Heart right ventricle (tissue), 16 donors: ENCODE results near the gene KRT6C. TPM values are rescaled to one million over a fixed set of nuclear protein-coding genes. Genes with fewer than 3 reads are reported as not detected.

Source experiments
- ATAC-seq, 8 donors: fragments of 200-7000 bp; cut with Tn5 transposase; one replicate each; pipeline ENCODE4 v1.9.1; 2020; ENCODE audit warnings: mild to moderate bottlenecking in 8 of 8, moderate library complexity in 8 of 8, moderate number of reproducible peaks in 1 of 8
- DNase-seq, 2 donors: peaks; one replicate each; pipeline ENCODE4 v3.0.0-alpha.2; 2020
- H3K27ac ChIP-seq, 10 donors: fragments of 200-600 bp; sonication (generic) in 2 of 10; one replicate each; pipeline versions ENCODE4 v1.5.0 to v1.8.0; 2020 to 2022; ENCODE audit warnings: mild to moderate bottlenecking in 3 of 10
- H3K27me3 ChIP-seq, 7 donors: fragments of 200-600 bp; one replicate each; pipeline ENCODE4 v1.8.0; 2021 to 2022; ENCODE audit warnings: mild to moderate bottlenecking in 2 of 7
- H3K36me3 ChIP-seq, 9 donors: fragments of 200-600 bp; sonication (generic) in 1 of 9; one replicate each; pipeline versions ENCODE4 v1.5.0 to v1.8.0; 2020 to 2022; ENCODE audit warnings: mild to moderate bottlenecking in 2 of 9
- H3K4me1 ChIP-seq, 9 donors: fragments of 200-600 bp; sonication (generic) in 1 of 9; one replicate each; pipeline versions ENCODE4 v1.5.0 to v1.8.0; 2020 to 2022; ENCODE audit warnings: mild to moderate bottlenecking in 4 of 9
- H3K4me3 ChIP-seq, 10 donors: fragments of 200-600 bp; sonication (generic) in 2 of 10; one replicate each; pipeline versions ENCODE4 v1.5.0 to v1.8.0; 2020 to 2022; ENCODE audit warnings: mild to moderate bottlenecking in 7 of 10, moderate library complexity in 2 of 10
- H3K9me3 ChIP-seq, 11 donors: fragments of 200-600 bp in 10 of 11; sonication (generic) in 2 of 11; one replicate each; pipeline versions ENCODE4 v1.5.0 to v1.8.0; 2013 to 2022; ENCODE audit warnings: mild to moderate bottlenecking in 2 of 11, control low read depth in 1 of 11, moderate library complexity in 1 of 11
- CTCF ChIP-seq, 9 donors: fragments of 200-600 bp; sonication (generic) in 2 of 9; IDR thresholded peaks; one replicate each; pipeline versions ENCODE4 v1.5.0 to v1.8.0; 2021 to 2022; ENCODE audit warnings: antibody characterized with exemption in 9 of 9, mild to moderate bottlenecking in 5 of 9, moderate library complexity in 1 of 9
- WGBS, 2 donors: extraction: QIAGEN DNeasy Blood & Tissue Kit; methylation state at CpG; one replicate each; pipeline ENCODE4 v1.1.7; 2013; ENCODE audit warnings: inconsistent platforms in 1 of 2; 5-methylcytosine and 5-hydroxymethylcytosine counted together
- intact Hi-C, 10 donors: fragments of 100-400 bp; cut with DNase I; formaldehyde crosslinking; loops; one replicate each; pipeline versions ENCODE4 v1.11.1 to v1.14.2; 2022
- polyA plus RNA-seq, 2 donors: library from polyadenylated mRNA; stranded (reverse); fragments of 200-250 nt; gene quantifications; one replicate each; pipeline ENCODE4 v1.2.3, GENCODE V29; 2013
- total RNA-seq, 10 donors: library from RNA; stranded (reverse); fragmentation: NEBNext Ultra II Directional in 3 of 10; extraction: Animal tissue kit (Norgen Biotek cat#: 25700) in 3 of 10; gene quantifications; one replicate each; pipeline versions ENCODE4 v1.2.1 to v1.2.4, GENCODE V29; 2021 to 2023
- donor health status: Arrhythmogenic right ventricular cardiomyopathy.
- donor health status: ischemic (EF 13 %, LVEDD 7.1; RV severe dilation, severe dysfunction).
- donor health status: healthy with polysubstance abuse.
- donor health status: DM: no; HTN: yes; CAD: no.
- donor health status: DM: no; HTN: no; CAD: no.
- donor health status: ischemic (EF 25% LVEDD 6.9; RV normal size, moderate dysfunction).
- donor health status: ischemic (EF 25% LVEDD 5.7; RV mildly dilated, moderate dysfunction).
- donor health status: healthy.
- donor health status: DM: yes; HTN: yes; CAD: no.
- donor health status: Ischemic cardiomyopathy.
- donor health status: ischemic (EF 35%, LVEDD 5.7; RV mildly dilated, moderate dysfunction).
- donor health status: nonischemic (EF 11% LVEDD 7.7; RV severe dilation, severe dysfunction).
- donor health status: DM: yes; HTN: yes; CAD: no.
- donor health status: PGD.
- donor health status: ischemic (EF 29% LVEDD 5.4; RV normal size, mild dysfunction).
- donor health status: nonischemic (EF 23%, LVEDD 6.1; RV moderate dilation, normal function).

Gene KRT6C
- total and polyA plus RNA-seq, 12 donors = 0.06 TPM; not detected in 11

GRCh38 chr12:52498946-52499345, 25.3 kb upstream of the KRT6C start:
- no peak overlapping the region for H3K4me3 ChIP-seq
- WGBS, 2 donors = 46 to 47% methylated on average over 1 of the region's 1 CpG
- peaks cover 0 to 30% (median 6%) of the 10 kb centered on the region in 9 donors for H3K4me1 ChIP-seq
- H3K27me3 ChIP-seq = peaks cover 0 to 24% (median 0%) of the 10 kb centered on the region in 7 donors
- no peaks in the 10 kb centered on the region for H3K36me3 ChIP-seq
- no peak overlapping the region for H3K27ac ChIP-seq
- no peak for TF ChIP-seq CTCF (IDR thresholded peaks at IDR 0.05)
- DNase-seq = no peak
- intact Hi-C loops = loop anchor here in 1 of 10 donors (10.0 kb wide), 1 partner anchor 114 kb away; the partner anchor contains the start of gene KRT84
- peaks cover 0 to 7% (median 0%) of the 10 kb centered on the region in 11 donors for H3K9me3 ChIP-seq
- ATAC-seq = no peak

DNA sequence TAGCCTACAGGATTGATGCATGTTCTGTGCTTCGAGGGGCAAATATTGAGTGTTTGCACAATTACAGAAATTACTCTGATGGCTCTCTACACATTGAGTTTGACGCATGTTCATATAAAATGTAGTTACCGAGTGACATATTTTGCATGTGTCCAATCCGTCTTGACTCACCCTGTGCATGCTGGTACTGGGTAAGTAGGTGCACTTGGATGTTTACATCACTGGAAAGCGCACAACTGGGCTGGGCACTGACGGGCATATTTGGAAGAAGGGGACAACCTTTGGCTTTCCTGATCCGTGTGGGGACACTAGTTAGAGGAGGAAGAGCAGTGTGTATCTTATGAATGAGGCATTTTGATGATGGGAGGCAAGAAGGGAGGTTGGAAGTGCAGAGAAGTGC, 24.4 kb upstream of the KRT6C start:
- DNase-seq = no peak
- no peaks in the 10 kb centered on the region for H3K36me3 ChIP-seq
- H3K27ac ChIP-seq = no peak overlapping the region
- intact Hi-C loops = loop anchor here in 1 of 10 donors (10.0 kb wide), 1 partner anchor 113 kb away; the partner anchor contains the start of gene KRT84
- peaks cover 0 to 24% (median 7%) of the 10 kb centered on the region in 7 donors for H3K27me3 ChIP-seq
- no peak overlapping the region for H3K4me3 ChIP-seq
- no peak for ATAC-seq
- peaks cover 0 to 6% (median 0%) of the 10 kb centered on the region in 11 donors for H3K9me3 ChIP-seq
- peaks cover 0 to 33% (median 6%) of the 10 kb centered on the region in 9 donors for H3K4me1 ChIP-seq
- no peak for TF ChIP-seq CTCF (IDR thresholded peaks at IDR 0.05)
- 90 to 91% methylated on average over 7 of the region's 7 CpGs for WGBS, 2 donors

DNA sequence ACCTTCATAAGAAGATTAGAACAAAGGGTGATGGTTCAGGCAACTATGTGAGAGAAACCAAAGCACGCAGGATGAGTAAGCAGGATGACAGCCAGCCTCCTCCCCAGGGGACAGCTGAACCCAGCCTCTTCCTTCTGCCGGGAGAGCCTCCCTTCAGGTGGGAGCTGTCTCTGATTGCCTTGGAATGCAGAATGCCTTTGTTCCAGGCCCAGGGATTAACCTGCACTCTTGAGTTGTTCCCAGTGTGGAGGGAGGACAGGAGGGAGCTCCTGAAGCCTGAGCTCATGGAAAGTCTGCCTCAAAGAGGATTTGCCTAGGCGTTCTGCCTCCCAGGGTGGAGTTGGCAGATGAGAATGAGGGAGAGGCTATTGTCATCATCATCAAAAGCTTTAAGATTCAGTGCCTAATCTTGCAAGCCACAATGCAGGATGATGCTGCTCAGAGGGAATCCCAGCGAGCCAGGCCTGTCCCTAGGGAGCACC, 23.0 kb upstream of the KRT6C start:
- ATAC-seq (peak in 2 of 8 donors; percentile 17 to 36), DNase-seq (no peak)
- Histone ChIP-seq H3K36me3 (no peaks in the 10 kb centered on the region), H3K4me3 (no peak overlapping the region), H3K27me3 (peaks cover 0 to 25% (median 14%) of the 10 kb centered on the region in 7 donors), H3K9me3 (no peaks in the 10 kb centered on the region), H3K27ac (no peak overlapping the region), H3K4me1 (peaks cover 0 to 33% (median 6%) of the 10 kb centered on the region in 9 donors)
- no peak for TF ChIP-seq CTCF (IDR thresholded peaks at IDR 0.05)
- WGBS, 2 donors = 54 to 62% methylated on average over 4 of the region's 4 CpGs
- intact Hi-C loops = loop anchor here in 1 of 10 donors (10.0 kb wide), 1 partner anchor 112 kb away; the partner anchor contains the start of gene KRT84

GRCh38 chr12:52496054-52496453, 22.4 kb upstream of the KRT6C start:
- ATAC-seq = no peak
- peaks cover 0 to 30% (median 19%) of the 10 kb centered on the region in 7 donors for H3K27me3 ChIP-seq
- DNase-seq = no peak
- peaks cover 0 to 33% (median 6%) of the 10 kb centered on the region in 9 donors for H3K4me1 ChIP-seq
- H3K27ac ChIP-seq = no peak overlapping the region
- TF ChIP-seq CTCF (IDR thresholded peaks at IDR 0.05) = no peak
- WGBS, 2 donors = 49 to 62% methylated on average over 2 of the region's 2 CpGs
- H3K36me3 ChIP-seq = no peaks in the 10 kb centered on the region
- intact Hi-C loops = loop anchor here in 1 of 10 donors (10.0 kb wide), 1 partner anchor 111 kb away; the partner anchor contains the start of gene KRT84
- H3K4me3 ChIP-seq = no peak overlapping the region
- no peaks in the 10 kb centered on the region for H3K9me3 ChIP-seq
